HG03460 (cell line): Measurements from ENCODE around the gene LMNA.

Experiments used
- ATAC-seq: cut with Tn5 transposase; IDR thresholded peaks from one replicate; pipeline ENCODE4 v1.9.1; 2021; ENCODE audit not compliant: unreplicated experiment

The LMNA gene

DNA sequence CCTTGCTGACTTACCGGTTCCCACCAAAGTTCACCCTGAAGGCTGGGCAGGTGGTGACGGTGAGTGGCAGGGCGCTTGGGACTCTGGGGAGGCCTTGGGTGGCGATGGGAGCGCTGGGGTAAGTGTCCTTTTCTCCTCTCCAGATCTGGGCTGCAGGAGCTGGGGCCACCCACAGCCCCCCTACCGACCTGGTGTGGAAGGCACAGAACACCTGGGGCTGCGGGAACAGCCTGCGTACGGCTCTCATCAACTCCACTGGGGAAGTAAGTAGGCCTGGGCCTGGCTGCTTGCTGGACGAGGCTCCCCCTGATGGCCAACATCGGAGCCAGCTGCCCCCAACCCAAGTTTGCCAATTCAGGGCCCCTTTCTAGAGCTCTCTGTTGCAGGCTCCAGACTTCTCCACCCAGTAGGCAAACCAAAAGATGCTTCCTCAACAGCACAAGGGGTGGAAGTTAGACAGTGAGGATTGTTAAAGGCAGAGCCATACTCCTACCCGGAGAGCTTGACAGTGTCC is 22.5 kb downstream of the LMNA start:
- ATAC-seq = no peak

GRCh38 chr1:156138458-156138867 is 24.0 kb downstream of the LMNA start:
- ATAC-seq = no peak

DNA sequence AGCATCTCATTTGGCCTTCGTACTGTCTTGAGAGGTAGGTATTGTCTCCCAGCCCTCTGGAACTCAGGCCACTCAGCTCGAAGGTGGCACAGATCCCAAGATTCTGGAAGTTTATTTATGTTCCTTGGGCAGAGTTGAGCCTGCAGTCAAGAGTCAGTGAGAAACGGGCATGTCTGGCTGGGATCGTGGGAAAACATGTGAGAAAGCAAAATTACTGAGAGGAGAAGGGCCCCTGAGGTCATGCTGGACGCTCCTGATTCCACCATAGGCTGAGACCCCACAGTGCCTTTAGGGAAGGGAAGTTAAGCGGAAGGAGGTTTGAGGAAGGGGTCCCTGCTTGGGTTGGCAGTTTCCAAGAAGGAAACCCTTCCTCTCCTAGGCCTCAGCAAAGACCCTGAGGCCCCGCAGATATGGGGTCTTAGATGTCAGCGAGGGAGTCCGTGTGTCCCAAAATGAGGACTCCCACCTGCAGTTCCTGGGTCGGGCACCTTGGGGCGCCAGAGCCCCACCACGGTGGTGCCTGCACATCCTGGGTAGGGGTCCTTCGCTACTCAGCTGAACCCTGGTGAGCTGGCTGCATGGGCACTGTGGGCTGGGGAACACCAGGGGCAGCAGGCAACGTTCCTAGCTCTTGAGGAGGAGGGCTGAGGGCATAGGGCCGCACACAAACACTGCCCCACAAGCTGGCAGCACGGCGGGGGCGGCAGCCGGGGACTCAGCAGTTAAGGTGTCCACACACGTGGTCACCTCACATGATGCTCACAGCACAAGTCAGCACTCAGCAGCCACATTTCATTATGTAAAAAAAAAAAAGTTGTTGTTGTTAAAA is 26.6 kb downstream of the LMNA start:
- no peak for ATAC-seq

DNA sequence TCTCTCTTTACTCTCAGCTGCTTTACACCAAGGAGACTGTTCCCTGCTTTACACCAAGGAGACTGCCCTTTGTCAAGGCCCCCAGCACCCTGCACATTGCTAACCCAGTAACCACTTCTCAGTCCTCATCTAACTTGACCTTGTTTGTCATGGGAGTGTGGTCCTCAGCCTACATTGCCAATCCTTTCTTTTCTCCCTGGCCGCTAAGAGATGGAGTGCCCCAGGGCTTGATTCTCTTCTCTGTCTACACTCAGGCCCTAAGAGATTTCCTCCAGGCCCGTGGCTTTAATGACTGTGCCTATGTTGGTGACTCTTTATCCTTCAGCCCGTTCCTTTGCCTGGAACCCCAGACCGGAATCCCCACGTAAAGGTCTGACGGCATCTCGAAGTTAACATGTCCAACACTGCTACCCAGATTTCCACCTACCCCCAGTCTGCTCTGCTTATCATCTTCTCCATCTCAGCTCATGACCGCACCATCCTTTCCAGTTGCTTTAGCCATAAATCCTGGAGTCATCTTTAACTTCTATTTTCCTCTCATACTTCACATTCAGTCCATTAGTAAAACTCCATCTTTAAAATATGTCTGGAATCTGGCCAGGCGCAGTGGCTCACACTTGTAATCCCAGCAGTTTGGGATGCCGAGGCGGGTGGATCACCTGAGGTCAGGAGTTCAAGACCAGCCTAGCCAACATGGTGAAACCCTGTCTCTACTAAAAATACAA is 29.4 kb downstream of the LMNA start:
- no peak for ATAC-seq

- no peak for ATAC-seq
These were observed 30.2 kb downstream of the LMNA start for GRCh38 chr1:156144742-156145141.

- ATAC-seq = no peak
These were observed 31.1 kb downstream of the LMNA start for GRCh38 chr1:156145650-156146019.

DNA sequence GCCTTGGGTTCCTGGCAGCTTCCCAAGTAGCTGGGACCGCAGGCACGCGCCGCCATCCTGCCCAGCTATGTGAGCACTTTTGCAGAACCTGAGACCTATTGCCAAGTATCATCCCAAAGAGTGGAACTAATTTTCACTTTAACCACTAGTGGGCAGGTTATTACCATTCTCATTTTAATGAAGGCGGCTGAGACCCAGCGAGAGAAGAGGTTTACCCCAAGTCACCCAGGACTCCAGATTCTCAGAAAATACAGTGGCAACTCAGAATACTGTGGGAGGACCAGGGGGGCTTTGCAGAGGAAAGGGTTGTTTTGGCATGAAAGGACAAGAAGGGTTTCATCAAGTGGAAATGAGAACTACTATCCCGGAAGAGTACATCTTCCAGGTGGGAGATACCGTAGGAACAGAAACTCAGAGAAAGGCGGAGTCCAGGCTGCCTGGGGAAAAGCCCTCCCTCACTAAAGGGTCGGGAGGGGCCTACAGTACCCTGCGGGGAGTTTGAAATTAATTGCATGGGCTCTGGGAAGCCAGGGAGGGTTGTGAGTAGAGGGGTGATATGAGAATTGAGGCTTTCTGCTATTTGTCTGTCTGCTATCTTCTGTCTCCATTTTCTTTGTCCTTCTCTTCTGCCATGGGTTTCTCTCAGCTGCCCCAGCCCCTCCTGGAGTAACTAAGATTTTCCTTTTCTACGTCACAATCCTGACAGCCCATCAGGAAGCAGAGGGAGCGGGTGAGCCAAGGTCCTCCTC is 31.7 kb downstream of the LMNA start:
- no peak for ATAC-seq

DNA sequence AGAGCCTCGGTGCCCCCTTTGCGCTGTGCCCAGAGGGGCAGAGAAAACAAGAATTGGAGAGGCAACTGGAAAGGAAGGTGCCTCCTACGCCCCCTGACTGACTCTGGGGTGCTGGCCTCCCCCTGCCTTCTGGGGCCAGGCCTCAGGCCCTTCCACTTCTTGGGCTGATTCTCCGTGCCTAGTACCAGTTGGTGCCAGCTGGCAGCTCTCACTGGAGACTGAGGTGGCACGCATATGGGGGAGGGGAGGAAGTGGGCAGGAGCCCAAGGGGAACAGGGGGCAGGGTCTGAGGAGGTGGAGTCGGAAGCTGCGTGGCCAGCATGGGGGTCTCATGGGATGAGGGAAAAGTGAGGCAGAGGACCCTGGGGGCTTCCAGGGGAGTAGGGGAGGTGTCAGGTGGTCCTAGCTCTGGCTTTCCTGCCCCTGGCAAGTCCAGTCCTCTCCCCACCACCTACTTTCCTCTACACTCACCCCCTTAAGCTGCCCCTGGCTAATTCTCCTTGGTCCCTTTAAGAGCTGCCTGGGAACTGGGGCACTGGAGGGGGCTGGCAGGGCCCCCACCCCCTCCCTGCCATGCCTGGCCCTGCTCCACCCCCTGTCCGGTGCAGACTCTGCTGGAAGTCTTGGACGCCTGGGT is 32.4 kb downstream of the LMNA start:
- no peak for ATAC-seq

GRCh38 chr1:156148216-156148615 is 33.7 kb downstream of the LMNA start:
- no peak for ATAC-seq

DNA sequence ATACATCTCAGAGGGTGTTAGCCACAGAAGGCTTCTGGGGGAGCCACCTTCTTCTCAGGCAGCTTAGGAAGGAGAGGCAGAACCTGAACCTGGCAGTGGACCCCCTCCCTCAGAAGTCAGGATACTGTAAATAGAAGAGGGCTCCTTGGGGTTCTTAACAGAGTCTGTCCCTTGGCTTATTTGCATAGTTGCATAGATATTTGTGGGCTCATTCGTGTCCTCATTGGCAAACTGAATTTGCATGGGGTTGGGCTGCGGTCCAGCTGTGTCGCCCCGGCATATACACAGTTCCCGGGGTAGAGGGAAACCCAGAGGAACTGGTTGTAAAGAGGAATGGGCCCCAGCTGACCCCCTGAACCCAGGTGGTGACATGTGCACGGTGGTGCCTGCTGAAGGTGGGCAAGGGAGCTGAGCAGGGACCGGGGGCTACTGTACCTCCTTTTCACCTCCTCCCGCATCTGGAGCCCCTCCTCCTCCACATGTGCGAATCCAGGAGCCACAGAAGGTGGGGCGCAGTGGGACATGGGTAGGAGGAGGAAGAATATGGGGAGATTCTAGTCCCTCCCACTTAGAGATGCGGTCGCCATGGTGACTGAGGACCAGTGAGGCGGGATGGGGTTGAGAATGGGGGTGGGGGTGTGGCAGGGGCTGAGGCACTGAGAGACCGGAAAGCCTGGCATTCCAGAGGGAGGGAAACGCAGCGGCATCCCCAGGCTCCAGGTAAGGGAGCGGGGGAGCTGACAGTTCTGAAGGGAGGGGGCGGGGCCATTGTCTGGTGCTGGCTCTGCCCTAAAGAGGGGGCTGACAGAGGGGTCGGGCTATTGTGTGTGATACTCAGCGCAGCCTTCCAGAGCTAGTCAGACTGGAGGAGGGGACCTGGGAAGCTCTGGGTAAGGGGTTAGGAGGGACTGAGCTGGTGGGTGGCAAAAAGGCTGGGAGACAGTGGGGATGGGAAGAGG is 35.1 kb downstream of the LMNA start:
- ATAC-seq = peak; percentile 43

DNA sequence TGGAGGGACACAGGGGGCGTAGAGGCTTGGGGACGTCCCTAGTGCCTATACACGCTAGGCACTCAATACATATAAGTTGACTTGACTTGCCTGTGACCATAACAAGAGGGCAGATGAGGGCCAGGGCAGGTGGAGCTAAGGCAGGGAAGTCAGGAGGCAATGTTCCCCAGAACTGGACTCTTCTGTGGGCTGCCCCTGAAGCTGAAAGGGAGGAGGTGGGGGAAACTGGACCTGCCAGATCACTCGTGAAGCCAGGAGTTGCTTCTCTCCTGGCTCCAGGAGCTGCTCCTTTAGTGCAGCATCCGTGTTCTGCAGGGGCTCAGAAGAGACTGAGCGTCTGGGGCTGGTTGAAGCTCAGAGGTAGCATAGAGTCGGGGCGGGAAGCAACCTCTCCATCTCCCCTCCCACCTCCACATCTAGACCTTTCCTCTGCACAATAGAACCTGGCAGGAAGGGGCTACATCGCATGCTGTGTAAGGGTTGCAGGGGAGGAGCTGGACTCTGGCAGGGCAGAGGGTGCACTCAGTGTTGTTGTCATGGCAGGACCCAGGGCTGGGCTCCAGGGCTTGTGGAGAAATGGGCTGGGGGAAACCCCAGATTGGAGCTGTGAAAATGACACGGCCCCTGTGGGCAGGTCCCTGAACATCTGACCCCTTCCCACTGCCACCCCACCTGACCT is 36.0 kb downstream of the LMNA start:
- no peak for ATAC-seq

- no peak for ATAC-seq
These were observed 36.7 kb downstream of the LMNA start for GRCh38 chr1:156151093-156151688.

DNA sequence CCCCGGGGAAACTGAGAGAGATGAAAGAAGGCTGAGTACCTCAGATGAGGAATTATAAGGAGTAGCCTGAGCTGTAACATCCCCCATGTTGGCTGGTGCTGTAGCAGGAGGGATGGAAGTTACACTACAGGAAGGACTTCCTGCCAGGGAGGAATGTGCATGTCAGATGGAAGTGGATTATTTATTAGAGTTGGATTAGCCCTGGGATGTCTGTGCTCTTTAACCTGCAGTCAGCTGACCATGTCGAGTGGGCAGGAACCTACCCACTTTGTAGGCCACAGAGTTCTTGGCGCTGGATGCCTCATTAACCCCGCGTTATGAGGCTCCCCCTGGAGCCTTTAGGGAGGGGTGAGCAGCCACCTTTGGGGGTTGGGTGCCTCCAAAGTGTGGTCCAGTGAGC is 38.1 kb downstream of the LMNA start:
- no peak for ATAC-seq

- ATAC-seq = no peak
These were observed 38.9 kb downstream of the LMNA start, which contains the start of gene SEMA4A for GRCh38 chr1:156153362-156153761. Gene SEMA4A, plus strand, starts transcription at chr1:156153585. Its CDS starts 994 bp downstream, at chr1:156154579.

DNA sequence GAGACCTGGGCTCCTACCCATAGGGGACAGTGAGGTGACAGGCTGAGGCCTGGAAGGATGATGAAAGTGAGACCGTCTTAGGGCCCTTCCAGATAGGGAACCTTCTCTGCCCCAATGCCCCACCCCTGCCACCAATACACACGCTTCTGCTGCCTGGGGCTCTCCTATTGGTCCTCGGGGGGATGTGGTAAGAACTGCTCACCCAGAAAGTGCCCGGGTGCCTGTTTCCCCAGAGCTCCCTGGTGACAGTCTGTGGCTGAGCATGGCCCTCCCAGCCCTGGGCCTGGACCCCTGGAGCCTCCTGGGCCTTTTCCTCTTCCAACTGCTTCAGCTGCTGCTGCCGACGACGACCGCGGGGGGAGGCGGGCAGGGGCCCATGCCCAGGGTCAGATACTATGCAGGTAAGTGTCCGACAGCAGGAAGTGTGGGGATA is 39.8 kb downstream of the LMNA start:
- peak; percentile 53 for ATAC-seq

DNA sequence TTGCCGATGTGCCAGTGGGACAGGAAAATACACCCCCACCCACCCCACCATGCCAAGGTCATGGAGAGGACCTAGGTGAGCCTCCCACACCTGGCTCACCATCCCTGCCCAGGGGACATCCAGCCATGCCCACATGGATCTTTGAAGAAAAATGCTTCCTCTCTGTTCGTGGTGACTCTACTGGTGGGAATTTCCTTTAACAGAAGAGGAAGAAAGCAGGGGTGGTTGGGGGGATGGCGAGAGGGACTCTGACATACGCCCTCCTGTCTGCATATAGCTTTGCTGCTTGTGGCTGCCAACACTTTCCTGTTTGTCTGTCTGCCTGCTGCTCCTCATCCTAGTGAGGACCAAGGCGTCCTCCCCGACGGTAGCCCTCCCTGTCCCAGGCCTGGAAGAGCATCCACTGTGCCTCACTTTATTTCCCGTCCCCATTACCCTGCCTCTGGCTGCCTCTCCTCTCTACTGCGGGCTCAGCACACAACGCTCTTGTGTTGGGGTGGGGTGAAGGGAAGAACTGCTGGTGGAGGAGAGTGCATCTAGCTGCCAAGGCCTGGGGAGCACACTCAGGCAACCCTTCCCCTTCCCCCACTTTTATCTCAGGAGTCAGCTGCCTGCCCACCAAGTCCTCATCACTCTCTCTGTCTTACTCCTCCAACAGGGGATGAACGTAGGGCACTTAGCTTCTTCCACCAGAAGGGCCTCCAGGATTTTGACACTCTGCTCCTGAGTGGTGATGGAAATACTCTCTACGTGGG is 41.4 kb downstream of the LMNA start:
- no peak for ATAC-seq

DNA sequence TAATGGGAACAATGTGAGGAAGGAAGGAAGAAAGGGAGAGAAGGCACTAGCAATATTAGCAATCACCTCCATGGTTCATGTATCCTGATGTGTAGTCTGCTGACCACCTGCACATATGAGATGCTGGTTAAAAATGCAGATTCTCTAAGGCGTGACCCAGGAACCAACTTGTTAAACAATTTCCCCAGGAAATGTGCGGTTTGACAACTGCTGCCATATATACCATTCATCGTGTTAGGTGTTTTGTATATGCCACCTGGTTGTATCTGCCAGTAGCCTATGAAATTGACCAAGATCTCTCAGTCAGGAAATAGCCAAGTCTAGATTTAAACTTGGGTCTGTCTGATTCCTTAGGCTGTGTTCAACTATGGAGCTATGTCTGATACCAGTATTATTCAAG is 43.0 kb downstream of the LMNA start:
- ATAC-seq = no peak

DNA sequence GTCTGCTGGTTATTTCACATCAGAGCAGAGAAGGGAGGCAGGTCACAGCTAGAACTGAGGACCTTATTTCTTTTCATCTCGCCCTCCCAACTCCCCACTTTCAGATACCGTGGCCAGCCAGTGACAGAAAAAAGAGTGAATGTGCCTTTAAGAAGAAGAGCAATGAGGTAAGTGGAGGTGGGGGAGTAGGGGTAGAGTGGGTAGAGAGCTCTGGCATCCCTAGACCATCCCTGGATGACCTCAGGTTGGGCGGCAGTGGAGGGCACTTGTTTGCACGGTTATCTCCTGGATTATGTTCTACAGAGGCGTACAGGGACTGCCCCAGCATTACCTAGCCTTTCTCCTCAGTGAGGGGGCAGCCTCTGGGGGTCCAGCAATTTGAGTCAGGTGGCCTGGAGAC is 43.5 kb downstream of the LMNA start:
- no peak for ATAC-seq
